ENCODE measurements around the gene SMYD3.

- TF ChIP-seq CTCF (IDR thresholded peaks at IDR 0.05; ENCODE audit: low read length) (no peak), EZH2 (optimal IDR thresholded peaks at IDR 0.05; ENCODE audit: low read depth, low read length) (no peak)
Measured at GRCh38 chr1:246397046-246397445, 110.0 kb downstream of the SMYD3 start.
